Measurements from ENCODE around the gene LXN. TPM values are rescaled to one million over a fixed set of nuclear protein-coding genes. Genes with fewer than 3 reads are reported as not detected.

The LXN gene
- total RNA-seq, 1 experiment from 2014 or later = 4.6 TPM

- DNase-seq (ENCODE audit: low spot score) = no peak
- no peak overlapping the region for H3K27ac Mint-ChIP-seq
- no peaks in the 10 kb centered on the region for H3K27me3 Mint-ChIP-seq (ENCODE audit: low read depth)
- no peak overlapping the region for H3K4me3 Mint-ChIP-seq
- ChIA-PET POLR2A (no interaction called here), CTCF (interaction anchor here (2.6 kb wide), 1 partner anchor 73 kb away, joined by 9 read pairs; no protein-coding TSS in a partner anchor)
- H3K4me1 Mint-ChIP-seq = peaks cover 10% of the 10 kb centered on the region
- TF ChIP-seq OVOL2 (CRISPR knock-in tag; IDR thresholded peaks at IDR 0.05; ENCODE audit: borderline replicate concordance) = no peak
- TF ChIP-seq, protein P1, sequence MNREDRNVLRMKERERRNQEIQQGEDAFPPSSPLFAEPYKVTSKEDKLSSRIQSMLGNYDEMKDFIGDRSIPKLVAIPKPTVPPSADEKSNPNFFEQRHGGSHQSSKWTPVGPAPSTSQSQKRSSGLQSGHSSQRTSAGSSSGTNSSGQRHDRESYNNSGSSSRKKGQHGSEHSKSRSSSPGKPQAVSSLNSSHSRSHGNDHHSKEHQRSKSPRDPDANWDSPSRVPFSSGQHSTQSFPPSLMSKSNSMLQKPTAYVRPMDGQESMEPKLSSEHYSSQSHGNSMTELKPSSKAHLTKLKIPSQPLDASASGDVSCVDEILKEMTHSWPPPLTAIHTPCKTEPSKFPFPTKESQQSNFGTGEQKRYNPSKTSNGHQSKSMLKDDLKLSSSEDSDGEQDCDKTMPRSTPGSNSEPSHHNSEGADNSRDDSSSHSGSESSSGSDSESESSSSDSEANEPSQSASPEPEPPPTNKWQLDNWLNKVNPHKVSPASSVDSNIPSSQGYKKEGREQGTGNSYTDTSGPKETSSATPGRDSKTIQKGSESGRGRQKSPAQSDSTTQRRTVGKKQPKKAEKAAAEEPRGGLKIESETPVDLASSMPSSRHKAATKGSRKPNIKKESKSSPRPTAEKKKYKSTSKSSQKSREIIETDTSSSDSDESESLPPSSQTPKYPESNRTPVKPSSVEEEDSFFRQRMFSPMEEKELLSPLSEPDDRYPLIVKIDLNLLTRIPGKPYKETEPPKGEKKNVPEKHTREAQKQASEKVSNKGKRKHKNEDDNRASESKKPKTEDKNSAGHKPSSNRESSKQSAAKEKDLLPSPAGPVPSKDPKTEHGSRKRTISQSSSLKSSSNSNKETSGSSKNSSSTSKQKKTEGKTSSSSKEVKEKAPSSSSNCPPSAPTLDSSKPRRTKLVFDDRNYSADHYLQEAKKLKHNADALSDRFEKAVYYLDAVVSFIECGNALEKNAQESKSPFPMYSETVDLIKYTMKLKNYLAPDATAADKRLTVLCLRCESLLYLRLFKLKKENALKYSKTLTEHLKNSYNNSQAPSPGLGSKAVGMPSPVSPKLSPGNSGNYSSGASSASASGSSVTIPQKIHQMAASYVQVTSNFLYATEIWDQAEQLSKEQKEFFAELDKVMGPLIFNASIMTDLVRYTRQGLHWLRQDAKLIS (CRISPR knock-in tag; IDR thresholded peaks at IDR 0.05; ENCODE audit: borderline replicate concordance) = no peak
- TF ChIP-seq ZNF396 (CRISPR knock-in tag; IDR thresholded peaks at IDR 0.05; ENCODE audit: borderline replicate concordance) = no peak
- no peak for TF ChIP-seq ZNF423 (CRISPR knock-in tag; IDR thresholded peaks at IDR 0.05)
- no peak for TF ChIP-seq JAZF1 (CRISPR knock-in tag; IDR thresholded peaks at IDR 0.05)
- no peak for TF ChIP-seq ZBTB21 (CRISPR knock-in tag; IDR thresholded peaks at IDR 0.05; ENCODE audit: borderline replicate concordance)
- TF ChIP-seq ZNF416 (CRISPR knock-in tag; IDR thresholded peaks at IDR 0.05) = no peak
- TF ChIP-seq TEAD1 (CRISPR knock-in tag; IDR thresholded peaks at IDR 0.05) = no peak
- H3K9me3 Mint-ChIP-seq = no peaks in the 10 kb centered on the region
- ATAC-seq = no peak
- peaks cover 9% of the 10 kb centered on the region for H3K36me3 Mint-ChIP-seq
Observed at GRCh38 chr3:158722108-158722507, 49.7 kb upstream of the LXN start.

GRCh38 chr3:158718490-158719170 is 46.2 kb upstream of the LXN start:
- no peak overlapping the region for H3K27ac Mint-ChIP-seq
- no peak overlapping the region for H3K4me3 Mint-ChIP-seq
- ChIA-PET POLR2A (no interaction called here), CTCF (interaction anchor here (0.7 to 2.9 kb wide), 2 partner anchors 9 to 46 kb away, joined by 6 to 20 read pairs; partner anchors contain the start of gene LXN)
- no peaks in the 10 kb centered on the region for H3K27me3 Mint-ChIP-seq (ENCODE audit: low read depth)
- peaks cover 9% of the 10 kb centered on the region for H3K36me3 Mint-ChIP-seq
- DNase-seq (ENCODE audit: low spot score) (no peak), ATAC-seq (no peak)
- TF ChIP-seq CBFB (CRISPR knock-in tag; IDR thresholded peaks at IDR 0.05; ENCODE audit: low read depth) = no peak
- TF ChIP-seq ZNF512 (CRISPR knock-in tag; IDR thresholded peaks at IDR 0.05; ENCODE audit: borderline replicate concordance) = no peak
- no peak for TF ChIP-seq ZNF219 (CRISPR knock-in tag; IDR thresholded peaks at IDR 0.05; ENCODE audit: borderline replicate concordance)
- TF ChIP-seq, protein P2, sequence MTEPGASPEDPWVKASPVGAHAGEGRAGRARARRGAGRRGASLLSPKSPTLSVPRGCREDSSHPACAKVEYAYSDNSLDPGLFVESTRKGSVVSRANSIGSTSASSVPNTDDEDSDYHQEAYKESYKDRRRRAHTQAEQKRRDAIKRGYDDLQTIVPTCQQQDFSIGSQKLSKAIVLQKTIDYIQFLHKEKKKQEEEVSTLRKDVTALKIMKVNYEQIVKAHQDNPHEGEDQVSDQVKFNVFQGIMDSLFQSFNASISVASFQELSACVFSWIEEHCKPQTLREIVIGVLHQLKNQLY (CRISPR knock-in tag; IDR thresholded peaks at IDR 0.05) = no peak
- no peaks in the 10 kb centered on the region for H3K9me3 Mint-ChIP-seq
- H3K4me1 Mint-ChIP-seq = peaks cover 11% of the 10 kb centered on the region

- no peak for ATAC-seq
- CTCF ChIA-PET = interaction anchor here (2.9 kb wide), 1 partner anchor 10 kb away, joined by 20 read pairs; no protein-coding TSS in a partner anchor
- no peaks in the 10 kb centered on the region for H3K27me3 Mint-ChIP-seq (ENCODE audit: low read depth)
Observed at GRCh38 chr3:158717576-158717975, 45.1 kb upstream of the LXN start.

More at GRCh38 chr3:158717576-158717975, 45.1 kb upstream of the LXN start:
- no peak overlapping the region for H3K27ac Mint-ChIP-seq
- H3K4me1 Mint-ChIP-seq = peaks cover 15% of the 10 kb centered on the region
- peaks cover 9% of the 10 kb centered on the region for H3K36me3 Mint-ChIP-seq
- DNase-seq (ENCODE audit: low spot score) = no peak
- TF ChIP-seq TEAD4 (CRISPR knock-in tag; IDR thresholded peaks at IDR 0.05) (no peak), MXD4 (CRISPR knock-in tag; IDR thresholded peaks at IDR 0.05; ENCODE audit: borderline replicate concordance) (no peak), ESRRA (CRISPR knock-in tag; IDR thresholded peaks at IDR 0.05; ENCODE audit: borderline replicate concordance) (no peak)
- H3K4me3 Mint-ChIP-seq = no peak overlapping the region
- no peaks in the 10 kb centered on the region for H3K9me3 Mint-ChIP-seq
- POLR2A ChIA-PET = no interaction called here

All from WTC11 (cell line).